GM12892 (cell line): ENCODE results near the gene RSU1.

Experiments
- DNase-seq: peaks from one replicate; pipeline ENCODE4 v3.0.0; 2011; ENCODE audit not compliant: insufficient read length
- FAIRE-seq: peaks from 2 replicates; lab custom pipeline; 2011; peaks lifted over from hg19 to GRCh38; lab: Jason Lieb, UNC
- POLR2A ChIP-seq: IDR thresholded peaks from 2 replicates; pipeline ENCODE4 v1.6.1; 2011; ENCODE audit warnings: low read depth, low read length, control low read depth
- POLR2AphosphoS5 ChIP-seq: IDR thresholded peaks from 2 replicates; pipeline ENCODE4 v1.6.1; 2011; ENCODE audit warnings: low read depth, low read length, control low read depth
- TAF1 ChIP-seq: IDR thresholded peaks from 2 replicates; pipeline ENCODE4 v1.6.1; 2011; ENCODE audit warnings: low read depth, mild to moderate bottlenecking, control low read depth, low read length, borderline replicate concordance

Gene RSU1

DNA sequence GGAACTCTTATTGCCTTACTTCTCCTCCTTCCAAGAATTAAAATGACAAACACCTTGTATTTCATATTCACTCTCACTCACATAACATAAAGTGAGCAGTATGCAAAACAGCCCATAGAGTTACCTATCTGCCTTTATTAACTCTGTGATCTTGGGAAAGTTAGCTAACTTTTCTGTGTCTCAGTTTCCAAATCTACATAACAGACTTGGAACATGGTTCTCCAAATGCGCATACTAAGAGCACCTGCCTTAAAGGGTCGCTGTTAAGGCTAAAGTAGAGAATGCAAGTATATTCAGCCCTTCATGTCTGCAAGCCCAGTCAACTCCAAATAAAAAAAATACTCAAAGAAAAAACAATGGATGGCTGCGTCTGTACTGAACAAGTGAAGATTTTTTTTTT is 173.7 kb downstream of the RSU1 start:
- FAIRE-seq (no peak), DNase-seq (no peak)
- TF ChIP-seq POLR2A, result no peak
- no peak for TF ChIP-seq POLR2AphosphoS5
- TF ChIP-seq TAF1, result no peak

DNA sequence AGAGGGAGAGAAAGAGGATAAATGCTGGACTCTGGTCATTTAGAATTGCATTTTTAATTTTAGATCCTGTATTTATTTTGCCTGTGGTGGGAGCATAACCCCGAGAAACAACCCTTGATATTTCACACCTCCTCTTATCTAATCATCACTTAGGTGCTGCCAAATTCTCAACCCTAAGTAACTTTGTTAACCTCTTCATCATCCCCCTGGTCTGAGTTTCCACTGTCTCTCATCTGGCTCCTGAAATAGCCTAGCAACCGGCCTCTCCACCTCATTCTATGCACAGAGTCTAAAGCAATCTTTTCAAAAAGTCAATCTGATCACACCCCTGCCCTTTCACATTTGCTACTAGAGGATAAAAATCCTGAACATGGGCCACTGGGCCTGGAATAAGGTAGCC is 177.1 kb downstream of the RSU1 start:
- DNase-seq (no peak), FAIRE-seq (no peak)
- TF ChIP-seq TAF1, result no peak
- no peak for TF ChIP-seq POLR2AphosphoS5
- TF ChIP-seq POLR2A, result no peak

DNA sequence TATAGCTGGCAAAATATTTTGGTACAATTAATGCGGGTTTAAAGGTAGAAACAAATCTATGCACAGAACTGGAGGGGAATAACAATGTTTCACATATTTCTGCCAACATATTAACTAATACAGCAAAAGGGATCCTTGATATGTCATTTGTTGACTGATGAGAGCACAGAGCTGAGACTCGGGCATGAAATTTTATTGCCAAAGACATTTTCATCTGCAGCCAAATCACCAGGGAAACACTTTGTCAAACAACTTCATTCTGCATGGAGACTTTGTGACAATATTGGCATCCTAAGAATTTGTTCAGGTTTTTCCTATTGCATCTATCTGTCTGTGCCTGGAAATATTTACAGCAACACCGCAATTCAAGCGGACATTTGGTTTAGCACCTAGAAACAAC is 177.8 kb downstream of the RSU1 start:
- DNase-seq (no peak), FAIRE-seq (no peak)
- no peak for TF ChIP-seq POLR2AphosphoS5
- TF ChIP-seq POLR2A, result no peak
- TF ChIP-seq TAF1, result no peak

DNA sequence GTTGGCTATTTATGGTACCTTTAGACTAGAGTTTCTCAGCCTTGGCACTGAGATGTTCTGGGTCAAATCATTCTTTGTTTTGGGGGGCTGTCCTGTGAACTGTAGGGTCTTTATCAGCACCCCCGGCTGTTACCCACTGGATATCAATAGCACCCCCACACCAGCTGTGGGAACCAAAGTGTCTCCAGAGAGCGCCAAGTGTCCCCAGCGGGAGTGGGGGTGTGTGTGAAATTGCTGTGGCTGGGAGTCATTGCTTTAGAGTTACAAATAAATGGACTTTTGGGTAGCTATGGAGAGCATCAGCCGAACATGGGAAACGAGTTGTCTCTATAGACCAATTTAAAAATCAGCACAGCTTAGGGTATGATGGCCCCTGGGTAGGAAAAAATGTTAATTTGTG is 184.2 kb downstream of the RSU1 start:
- DNase-seq, result no peak
- TF ChIP-seq POLR2A (no peak), POLR2AphosphoS5 (no peak), TAF1 (no peak)
- FAIRE-seq, result no peak

DNA sequence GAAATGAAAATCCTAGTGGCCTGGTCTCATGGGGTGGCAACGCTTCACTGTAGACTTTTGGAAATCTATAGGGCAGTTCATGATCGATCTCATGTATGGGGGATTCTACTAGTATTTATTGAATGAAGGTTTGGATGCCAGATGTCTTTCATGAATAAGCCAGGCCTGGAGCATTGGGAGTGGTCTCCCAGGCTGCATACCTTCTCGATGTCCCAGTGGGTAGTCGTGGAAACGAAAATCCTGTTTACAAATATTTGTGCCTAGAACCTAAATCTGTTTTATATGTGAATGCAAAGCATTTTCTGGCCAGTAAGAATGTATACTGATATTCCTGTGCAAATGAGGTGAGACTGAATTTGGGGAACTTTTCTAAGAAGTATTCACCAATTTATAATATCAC is 190.5 kb downstream of the RSU1 start:
- DNase-seq (no peak), FAIRE-seq (no peak)

DNA sequence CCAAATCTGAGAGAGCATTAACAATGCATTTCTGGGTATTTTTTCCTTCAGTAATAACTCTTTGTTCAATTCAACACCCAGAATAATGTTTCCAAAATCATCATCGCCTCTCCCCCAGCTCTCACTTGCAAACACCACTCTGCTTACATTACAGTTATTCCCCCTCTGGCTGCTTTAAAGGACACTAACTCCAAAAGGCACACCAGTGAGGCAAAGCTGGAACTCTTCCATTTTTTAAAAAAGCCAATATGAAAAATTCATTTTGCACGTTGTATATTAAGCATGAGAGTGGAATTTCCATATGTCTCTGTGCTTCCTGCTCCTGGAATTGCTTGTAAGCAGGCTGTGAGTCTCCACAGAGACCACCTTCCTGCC is 204.3 kb downstream of the RSU1 start:
- FAIRE-seq, result no peak
- TF ChIP-seq POLR2AphosphoS5 (no peak), TAF1 (no peak), POLR2A (no peak)
- DNase-seq, result no peak

More for the DNA sequence above, 190.5 kb downstream of the RSU1 start:
- TF ChIP-seq POLR2AphosphoS5, result no peak
- no peak for TF ChIP-seq POLR2A
- no peak for TF ChIP-seq TAF1

DNA sequence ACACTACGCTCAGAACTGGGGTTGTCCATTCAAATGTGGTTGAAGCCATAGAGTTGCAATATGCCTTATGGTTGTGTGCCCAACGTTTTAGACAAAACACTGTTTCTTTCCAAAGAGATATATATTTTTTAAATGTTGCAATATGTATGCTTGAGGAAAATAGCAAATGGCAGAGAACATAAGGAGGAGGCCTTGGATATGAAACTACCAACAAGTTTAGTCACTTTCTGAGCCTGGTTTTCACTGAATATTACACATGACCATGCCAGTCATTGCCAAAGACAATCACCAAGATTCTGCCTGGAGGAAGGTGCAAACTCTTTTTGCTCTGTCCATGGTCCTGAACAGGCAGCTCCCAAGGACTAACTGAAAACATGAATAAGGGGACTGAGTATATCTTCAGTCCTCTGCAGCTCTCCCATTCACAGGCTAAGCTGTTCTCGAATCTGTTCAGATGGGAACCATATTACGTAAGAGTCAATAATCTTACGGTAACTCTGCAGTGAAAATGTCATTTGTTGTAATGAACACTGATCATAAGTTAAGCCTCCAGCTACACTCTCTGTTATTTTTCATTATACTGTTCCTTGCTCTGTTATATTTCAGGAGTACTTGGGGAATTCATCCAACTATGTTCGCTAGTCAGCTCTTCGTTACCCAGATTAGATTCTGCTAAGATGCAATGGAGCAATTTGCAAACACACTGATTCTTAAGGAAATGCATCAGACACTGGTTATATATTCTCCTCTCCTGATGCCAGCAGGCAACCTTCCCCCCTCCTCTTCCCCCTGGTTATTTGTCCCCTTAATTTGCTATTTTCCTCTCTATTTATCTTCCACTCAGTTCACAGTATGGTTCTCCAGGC is 204.9 kb downstream of the RSU1 start:
- TF ChIP-seq TAF1 (no peak), POLR2AphosphoS5 (no peak), POLR2A (no peak)
- DNase-seq (no peak), FAIRE-seq (no peak)

DNA sequence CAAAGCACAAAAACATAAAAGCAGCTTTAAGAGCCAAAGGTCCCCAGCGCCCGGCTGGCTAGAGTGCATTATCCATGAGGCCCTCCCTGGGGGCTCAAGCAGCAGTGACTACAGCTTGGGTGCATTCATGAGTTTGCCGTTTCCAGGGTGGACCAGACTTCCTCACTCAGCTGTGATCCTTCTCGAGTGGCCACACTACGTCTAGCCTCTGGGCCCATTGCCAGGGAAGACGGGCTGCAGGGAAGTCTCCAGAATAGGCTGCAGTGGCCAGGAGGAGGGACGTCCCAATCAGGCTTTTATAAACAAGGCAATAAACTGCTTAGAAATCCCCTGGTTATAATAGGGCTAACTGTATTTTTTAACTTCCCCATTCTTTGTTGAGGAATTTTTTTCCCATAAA is 206.2 kb downstream of the RSU1 start:
- TF ChIP-seq POLR2A, result no peak
- TF ChIP-seq TAF1, result no peak
- no peak for TF ChIP-seq POLR2AphosphoS5
- DNase-seq (no peak), FAIRE-seq (no peak)

DNA sequence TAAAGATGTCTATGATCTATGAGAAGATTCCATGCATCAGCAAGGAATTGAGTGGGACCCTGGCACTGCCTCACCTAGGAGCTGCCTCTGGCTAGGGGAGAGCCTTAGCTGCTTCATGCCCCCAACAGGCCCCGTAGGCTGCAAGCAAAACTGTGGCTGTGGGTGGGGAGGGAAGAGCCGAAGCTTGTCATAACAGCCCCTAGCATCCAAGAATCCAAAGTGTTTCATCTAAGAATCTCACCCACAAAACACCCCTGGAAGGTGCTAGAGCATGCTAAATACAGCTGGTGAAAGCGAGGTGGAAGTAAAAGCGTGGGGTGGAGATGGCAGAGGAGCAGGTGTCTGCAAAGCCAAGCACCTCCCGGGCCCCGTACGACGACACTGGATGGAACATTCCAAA is 208.0 kb downstream of the RSU1 start:
- no peak for FAIRE-seq
- TF ChIP-seq POLR2AphosphoS5 (no peak), POLR2A (no peak), TAF1 (no peak)

DNA sequence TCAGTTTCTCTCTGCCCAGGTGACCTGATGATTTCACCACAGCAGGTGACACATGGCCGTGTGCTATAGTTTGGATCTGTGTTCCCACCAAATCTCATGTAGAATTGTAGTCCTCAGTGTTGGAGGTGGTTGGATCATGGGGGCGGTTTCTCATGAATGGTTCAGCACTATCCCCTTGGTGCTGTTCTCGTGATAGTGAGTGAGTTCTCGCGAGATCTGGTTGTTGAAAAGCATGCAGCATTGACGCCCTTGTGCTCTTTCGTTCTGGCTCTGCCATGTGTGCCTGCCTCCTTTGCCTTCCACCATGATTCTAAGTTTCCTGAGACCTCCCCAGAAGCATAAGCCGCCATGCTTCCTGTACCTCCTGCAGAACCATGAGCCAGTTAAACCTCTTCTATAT is 210.3 kb downstream of the RSU1 start:
- FAIRE-seq (no peak), DNase-seq (no peak)
- TF ChIP-seq POLR2A (no peak), POLR2AphosphoS5 (no peak), TAF1 (no peak)

More for the DNA sequence above, 208.0 kb downstream of the RSU1 start:
- no peak for DNase-seq

DNA sequence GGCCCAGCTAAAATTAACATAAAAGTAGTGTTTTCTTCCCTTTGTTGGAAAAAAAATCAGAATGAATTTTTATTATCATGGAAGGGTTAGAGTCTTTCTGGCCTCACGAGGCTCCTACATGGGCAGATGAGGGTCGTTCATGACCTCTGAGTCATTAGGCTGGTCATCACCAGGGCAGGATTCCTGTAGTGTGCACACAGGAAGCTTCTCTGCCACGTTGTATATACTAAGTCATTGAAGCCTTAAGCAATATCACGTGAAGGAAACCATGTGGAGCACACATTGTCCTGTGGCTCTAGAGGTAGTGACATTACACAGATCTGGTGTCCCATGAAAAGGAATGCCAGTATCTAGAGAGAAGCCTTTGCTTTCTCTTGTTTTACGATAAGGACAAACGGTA is 210.8 kb downstream of the RSU1 start:
- DNase-seq, result no peak
- no peak for FAIRE-seq

DNA sequence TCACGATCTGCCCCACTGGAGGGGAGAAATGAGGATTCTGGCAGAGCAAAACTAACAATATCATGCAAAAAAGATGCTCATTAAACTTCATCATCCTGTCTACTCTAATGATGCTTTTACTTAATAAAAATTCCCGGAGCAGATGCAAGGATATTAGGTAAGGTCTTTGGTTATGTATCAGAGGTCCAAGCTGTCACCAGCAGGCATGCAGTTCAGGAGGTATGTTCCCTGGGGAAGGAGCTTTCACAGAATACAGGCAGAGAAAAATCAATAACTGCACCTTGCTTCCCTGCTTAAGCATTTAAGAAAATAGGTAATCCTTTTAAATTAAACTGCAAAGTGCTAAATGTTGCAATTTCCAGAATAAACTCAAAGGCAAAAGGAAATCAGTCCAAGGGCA is 213.9 kb downstream of the RSU1 start:
- FAIRE-seq (no peak), DNase-seq (no peak)
- no peak for TF ChIP-seq TAF1
- no peak for TF ChIP-seq POLR2A
- TF ChIP-seq POLR2AphosphoS5, result no peak

More for the DNA sequence above, 210.8 kb downstream of the RSU1 start:
- TF ChIP-seq POLR2AphosphoS5 (no peak), TAF1 (no peak), POLR2A (no peak)

DNA sequence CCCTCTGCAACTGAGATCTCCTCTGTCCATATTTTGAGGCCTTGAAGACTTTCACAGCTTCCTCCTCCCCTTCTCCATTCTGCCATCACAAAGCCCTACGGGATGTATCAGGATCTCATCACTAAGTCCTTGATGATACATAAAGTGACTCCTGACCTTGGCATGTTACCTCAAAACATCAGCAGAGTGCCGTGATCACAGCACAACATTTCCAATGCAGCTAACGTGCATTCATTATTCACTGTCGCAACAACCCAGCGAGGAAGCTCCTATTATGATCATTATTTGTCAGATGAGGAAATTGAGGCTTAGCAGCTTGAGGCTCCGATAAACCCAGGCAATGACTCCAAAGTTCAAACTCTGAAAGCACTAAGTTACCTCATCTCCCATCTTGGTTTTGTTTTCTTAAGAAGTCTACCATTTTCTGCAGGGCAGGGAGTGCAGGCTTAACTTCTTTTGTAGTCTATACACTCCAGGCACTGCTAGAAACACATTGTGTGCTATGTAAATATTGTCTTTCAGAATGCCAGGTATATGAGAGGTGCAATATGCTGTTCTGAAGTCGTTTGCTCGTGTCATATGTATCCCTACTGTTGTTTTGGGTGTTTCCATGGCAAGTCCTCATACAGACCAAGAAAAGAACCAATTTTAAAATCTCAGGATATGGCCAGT is 215.0 kb downstream of the RSU1 start:
- FAIRE-seq (no peak), DNase-seq (no peak)
- TF ChIP-seq TAF1, result no peak
- no peak for TF ChIP-seq POLR2AphosphoS5
- no peak for TF ChIP-seq POLR2A
